ENCODE measurements around the gene ALOX15. TPM values are rescaled to one million over a fixed set of nuclear protein-coding genes. Genes with fewer than 3 reads are reported as not detected.

The ALOX15 gene
- total RNA-seq, 2 donors from 2014 or later: not detected

DNA sequence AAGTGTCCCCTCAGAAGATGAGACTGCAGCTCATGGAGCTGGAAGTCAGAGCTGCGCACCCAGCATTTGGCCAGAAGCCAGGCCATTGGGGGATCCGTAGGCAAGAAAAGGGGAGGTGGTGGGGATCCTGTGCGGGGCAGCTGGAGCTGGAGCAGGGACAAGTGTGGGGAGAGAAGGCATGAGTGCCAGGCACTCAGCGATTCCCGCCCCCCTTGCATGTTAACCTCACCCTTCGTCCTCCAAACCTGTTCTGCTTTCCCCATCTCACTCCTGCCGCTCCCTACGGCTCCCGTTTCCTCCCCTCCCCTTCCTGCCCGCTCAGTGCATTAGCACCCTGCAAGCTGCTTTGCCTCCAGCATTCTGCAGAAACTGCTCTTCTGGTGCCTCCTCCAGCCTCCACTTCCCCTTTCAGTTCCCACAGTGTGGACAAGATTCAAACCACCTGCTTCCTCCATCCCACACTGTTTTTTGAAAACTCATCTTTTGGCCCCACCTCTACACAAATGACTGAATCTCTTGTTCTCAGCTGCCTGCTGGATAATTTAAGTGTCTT lies 5.6 kb downstream of the ALOX15 start:
- WGBS, 2 experiments (ENCODE audit: insufficient coverage in 1 of 2, insufficient read length in 1 of 2): 39 to 44% methylated on average over 7 to 10 of the region's 10 CpGs
- H3K27ac ChIP-seq (ENCODE audit: low read depth, low read length): no peak overlapping the region
- Mint-ChIP-seq H3K9me3 (no peaks in the 10 kb centered on the region), H3K27me3 (ENCODE audit: insufficient read depth) (peaks cover 57% of the 10 kb centered on the region), H3K4me3 (no peak overlapping the region), H3K36me3 (ENCODE audit: low read depth) (no peaks in the 10 kb centered on the region), H3K27ac (no peak overlapping the region), H3K4me1 (peaks cover 6% of the 10 kb centered on the region)
- H3K9ac ChIP-seq (ENCODE audit: extremely low read depth, low read length, poor library complexity, severe bottlenecking): no peak overlapping the region
- H3K9me3 ChIP-seq (ENCODE audit: control insufficient read depth, low read length): no peaks in the 10 kb centered on the region
- DNase-seq: peak; percentile 75
- H3K4me1 ChIP-seq (ENCODE audit: control insufficient read depth, insufficient read depth, low read length): no peaks in the 10 kb centered on the region
- H3K27me3 ChIP-seq (ENCODE audit: control insufficient read depth, insufficient read depth, low read length, poor library complexity, severe bottlenecking): peaks cover 52% of the 10 kb centered on the region
- TF ChIP-seq, protein P1, sequence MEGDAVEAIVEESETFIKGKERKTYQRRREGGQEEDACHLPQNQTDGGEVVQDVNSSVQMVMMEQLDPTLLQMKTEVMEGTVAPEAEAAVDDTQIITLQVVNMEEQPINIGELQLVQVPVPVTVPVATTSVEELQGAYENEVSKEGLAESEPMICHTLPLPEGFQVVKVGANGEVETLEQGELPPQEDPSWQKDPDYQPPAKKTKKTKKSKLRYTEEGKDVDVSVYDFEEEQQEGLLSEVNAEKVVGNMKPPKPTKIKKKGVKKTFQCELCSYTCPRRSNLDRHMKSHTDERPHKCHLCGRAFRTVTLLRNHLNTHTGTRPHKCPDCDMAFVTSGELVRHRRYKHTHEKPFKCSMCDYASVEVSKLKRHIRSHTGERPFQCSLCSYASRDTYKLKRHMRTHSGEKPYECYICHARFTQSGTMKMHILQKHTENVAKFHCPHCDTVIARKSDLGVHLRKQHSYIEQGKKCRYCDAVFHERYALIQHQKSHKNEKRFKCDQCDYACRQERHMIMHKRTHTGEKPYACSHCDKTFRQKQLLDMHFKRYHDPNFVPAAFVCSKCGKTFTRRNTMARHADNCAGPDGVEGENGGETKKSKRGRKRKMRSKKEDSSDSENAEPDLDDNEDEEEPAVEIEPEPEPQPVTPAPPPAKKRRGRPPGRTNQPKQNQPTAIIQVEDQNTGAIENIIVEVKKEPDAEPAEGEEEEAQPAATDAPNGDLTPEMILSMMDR (conservative IDR thresholded peaks at IDR 0.05): no peak
- no peak overlapping the region for H3K4me3 ChIP-seq (ENCODE audit: low read length)
- H3K36me3 ChIP-seq (ENCODE audit: control insufficient read depth, insufficient read depth, low read length): no peaks in the 10 kb centered on the region

GRCh38 chr17:4634976-4635375 lies 6.5 kb downstream of the ALOX15 start:
- H3K36me3 ChIP-seq (ENCODE audit: control insufficient read depth, insufficient read depth, low read length): no peaks in the 10 kb centered on the region
- Mint-ChIP-seq H3K4me3 (no peak overlapping the region), H3K27ac (no peak overlapping the region), H3K9me3 (no peaks in the 10 kb centered on the region), H3K36me3 (ENCODE audit: low read depth) (no peaks in the 10 kb centered on the region), H3K4me1 (peaks cover 4% of the 10 kb centered on the region), H3K27me3 (ENCODE audit: insufficient read depth) (peaks cover 50% of the 10 kb centered on the region)
- 88 to 92% methylated on average over 2 to 4 of the region's 4 CpGs for WGBS, 2 experiments (ENCODE audit: insufficient coverage in 1 of 2, insufficient read length in 1 of 2)
- H3K4me3 ChIP-seq (ENCODE audit: low read length): no peak overlapping the region
- no peak for DNase-seq
- no peak overlapping the region for H3K27ac ChIP-seq (ENCODE audit: low read depth, low read length)
- H3K9me3 ChIP-seq (ENCODE audit: control insufficient read depth, low read length): no peaks in the 10 kb centered on the region
- H3K27me3 ChIP-seq (ENCODE audit: control insufficient read depth, insufficient read depth, low read length, poor library complexity, severe bottlenecking): peaks cover 43% of the 10 kb centered on the region
- TF ChIP-seq, protein P1 (conservative IDR thresholded peaks at IDR 0.05): no peak
- no peaks in the 10 kb centered on the region for H3K4me1 ChIP-seq (ENCODE audit: control insufficient read depth, insufficient read depth, low read length)
- H3K9ac ChIP-seq (ENCODE audit: extremely low read depth, low read length, poor library complexity, severe bottlenecking): no peak overlapping the region

DNA sequence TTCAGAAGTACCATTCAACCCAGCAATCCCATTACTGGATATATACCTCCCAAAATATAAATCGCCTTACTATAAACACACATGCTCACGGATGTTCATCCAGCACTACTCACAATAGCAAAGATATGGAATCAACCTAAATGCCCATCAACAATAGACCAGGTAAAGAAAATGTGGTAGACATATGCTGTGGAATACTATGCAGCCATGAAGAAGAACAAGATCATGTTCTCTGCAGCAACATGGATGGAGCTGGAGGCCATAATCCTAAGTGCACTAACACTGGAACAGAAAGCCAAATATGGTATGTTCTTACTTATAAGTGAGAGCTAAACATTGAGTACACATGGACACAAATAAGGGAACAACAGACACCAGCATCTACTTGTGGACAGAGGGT lies 7.8 kb downstream of the ALOX15 start:
- H3K4me1 ChIP-seq (ENCODE audit: control insufficient read depth, insufficient read depth, low read length): no peaks in the 10 kb centered on the region
- peaks cover 41% of the 10 kb centered on the region for H3K27me3 Mint-ChIP-seq (ENCODE audit: insufficient read depth)
- no peaks in the 10 kb centered on the region for H3K36me3 Mint-ChIP-seq (ENCODE audit: low read depth)
- peaks cover 4% of the 10 kb centered on the region for H3K4me1 Mint-ChIP-seq
- H3K9me3 Mint-ChIP-seq: no peaks in the 10 kb centered on the region
- H3K9me3 ChIP-seq (ENCODE audit: control insufficient read depth, low read length): no peaks in the 10 kb centered on the region
- H3K27me3 ChIP-seq (ENCODE audit: control insufficient read depth, insufficient read depth, low read length, poor library complexity, severe bottlenecking): peaks cover 33% of the 10 kb centered on the region
- DNase-seq: no peak
- H3K27ac ChIP-seq (ENCODE audit: low read depth, low read length): no peak overlapping the region
- WGBS, 2 experiments (ENCODE audit: insufficient coverage in 1 of 2, insufficient read length in 1 of 2): 80 to 88% methylated on average over 1 to 2 of the region's 2 CpGs
- H3K27ac Mint-ChIP-seq: no peak overlapping the region
- TF ChIP-seq, protein P1 (conservative IDR thresholded peaks at IDR 0.05): no peak
- no peaks in the 10 kb centered on the region for H3K36me3 ChIP-seq (ENCODE audit: control insufficient read depth, insufficient read depth, low read length)
- no peak overlapping the region for H3K4me3 ChIP-seq (ENCODE audit: low read length)
- no peak overlapping the region for H3K4me3 Mint-ChIP-seq
- H3K9ac ChIP-seq (ENCODE audit: extremely low read depth, low read length, poor library complexity, severe bottlenecking): no peak overlapping the region

Measured in endodermal cell (in vitro differentiated cells).